Stimulated activated naive CD8-positive, alpha-beta T cell treated with anti-CD3 and anti-CD28 coated beads, Interleukin-15, amount 100 ng/mL, for 72 hours (primary cell): ENCODE measurements around the gene ZNF511.

ENCODE experiments used
- ATAC-seq: fragments of 150-1000 bp; cut with Tn5 transposase; 2 replicates; pipeline ENCODE4 v1.10.0; 2021; ENCODE audit warnings: mild to moderate bottlenecking, moderate library complexity
- DNase-seq, 2 donors: peaks; one replicate each; pipeline ENCODE4 v3.0.0; 2021 to 2022
- H3K27ac Mint-ChIP-seq, 2 donors: one replicate each; pipeline ENCODE4 v1.8.0; 2022; ENCODE audit warnings: mild to moderate bottlenecking in 2 of 2, mixed read lengths in 2 of 2, moderate library complexity in 2 of 2
- H3K27me3 Mint-ChIP-seq: one replicate; pipeline ENCODE4 v1.8.0; 2022; ENCODE audit warnings: mixed read lengths
- H3K4me1 Mint-ChIP-seq: one replicate; pipeline ENCODE4 v1.8.0; 2022; ENCODE audit warnings: mild to moderate bottlenecking, mixed read lengths
- H3K4me3 Mint-ChIP-seq, 2 donors: one replicate each; pipeline ENCODE4 v1.8.0; 2022; ENCODE audit warnings: mild to moderate bottlenecking in 2 of 2, mixed read lengths in 2 of 2, moderate library complexity in 1 of 2
- H3K9me3 Mint-ChIP-seq, 2 donors: one replicate each; pipeline ENCODE4 v1.8.0; 2022; ENCODE audit warnings: mixed read lengths in 2 of 2

ZNF511 gene

DNA sequence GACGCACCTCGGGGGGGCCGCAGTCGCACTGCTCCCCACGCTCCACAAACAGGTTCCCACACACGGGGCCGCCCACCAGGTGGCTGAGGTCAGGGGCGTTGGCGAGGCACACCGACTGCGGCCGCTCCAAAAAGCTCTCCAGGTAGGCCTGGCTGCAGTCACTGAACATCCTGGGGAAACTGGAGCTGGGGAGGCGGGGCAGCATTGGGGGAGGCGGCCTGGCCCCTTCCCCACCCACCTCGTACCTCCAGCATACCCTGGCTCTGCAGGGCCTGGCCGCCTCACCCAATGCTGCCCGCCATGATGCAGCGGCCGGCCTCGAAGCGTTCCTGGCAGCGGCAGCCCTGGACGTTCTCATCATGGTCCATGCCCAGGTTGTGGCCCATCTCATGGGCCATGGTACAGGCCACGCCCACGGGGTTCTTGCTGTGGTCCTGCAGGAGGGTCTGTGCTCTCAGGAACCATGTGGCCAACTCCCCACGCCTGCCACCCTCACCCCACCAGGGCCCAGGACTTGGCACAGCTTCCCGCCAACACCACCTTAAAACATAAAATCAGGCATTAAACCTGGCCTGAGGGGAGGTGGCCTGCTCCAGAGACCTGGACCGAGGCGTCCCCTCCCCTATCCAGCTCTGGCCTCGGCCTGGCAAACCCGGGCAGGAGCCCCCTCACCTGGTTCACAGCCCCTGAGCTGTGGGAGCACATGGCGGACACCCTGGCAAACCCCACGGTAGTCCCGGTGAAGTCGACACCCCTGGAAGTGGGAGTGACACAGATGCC, 37.0 kb upstream of the ZNF511 start:
- H3K4me3 Mint-ChIP-seq: no peak overlapping the region
- H3K4me1 Mint-ChIP-seq: peaks cover 18% of the 10 kb centered on the region
- no peaks in the 10 kb centered on the region for H3K27me3 Mint-ChIP-seq
- H3K27ac Mint-ChIP-seq: no peak overlapping the region
- ATAC-seq (no peak), DNase-seq (no peak)
- no peaks in the 10 kb centered on the region for H3K9me3 Mint-ChIP-seq

DNA sequence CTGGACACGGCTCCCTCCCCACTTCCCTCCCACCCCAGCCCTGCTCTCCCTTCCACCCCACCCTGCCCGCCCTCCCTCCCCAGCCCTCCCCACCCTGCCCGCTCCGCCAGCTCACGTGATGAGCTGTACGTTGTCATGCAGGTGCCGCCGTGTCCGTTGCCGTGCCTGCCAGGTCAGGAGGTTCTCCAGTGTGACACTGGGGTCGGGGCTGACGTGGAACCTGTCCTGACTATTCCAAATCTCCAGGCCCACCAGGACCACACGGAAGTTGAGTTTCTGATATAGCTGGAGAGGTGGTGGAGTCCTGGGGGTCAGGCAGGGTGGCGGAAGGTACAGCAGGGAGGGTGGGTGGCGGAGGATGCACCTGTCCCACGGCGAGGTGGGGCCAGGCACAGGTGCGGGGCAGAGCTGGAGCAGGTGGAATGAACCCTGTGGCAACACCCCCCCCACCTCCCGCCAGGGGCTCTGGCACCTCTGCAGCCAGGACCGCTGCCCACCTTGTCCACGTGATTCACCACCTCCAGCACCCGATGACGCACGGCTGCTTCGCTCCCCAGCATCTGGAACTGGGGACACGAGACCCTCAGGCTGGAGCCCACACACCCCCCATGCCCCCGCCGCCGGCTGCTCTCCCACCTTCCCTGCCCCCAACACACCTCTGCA, 36.3 kb upstream of the ZNF511 start:
- peaks cover 20% of the 10 kb centered on the region for H3K4me1 Mint-ChIP-seq
- H3K27ac Mint-ChIP-seq: no peak overlapping the region
- no peak overlapping the region for H3K4me3 Mint-ChIP-seq
- no peaks in the 10 kb centered on the region for H3K27me3 Mint-ChIP-seq
- ATAC-seq (no peak), DNase-seq (no peak)
- H3K9me3 Mint-ChIP-seq: no peaks in the 10 kb centered on the region

DNA sequence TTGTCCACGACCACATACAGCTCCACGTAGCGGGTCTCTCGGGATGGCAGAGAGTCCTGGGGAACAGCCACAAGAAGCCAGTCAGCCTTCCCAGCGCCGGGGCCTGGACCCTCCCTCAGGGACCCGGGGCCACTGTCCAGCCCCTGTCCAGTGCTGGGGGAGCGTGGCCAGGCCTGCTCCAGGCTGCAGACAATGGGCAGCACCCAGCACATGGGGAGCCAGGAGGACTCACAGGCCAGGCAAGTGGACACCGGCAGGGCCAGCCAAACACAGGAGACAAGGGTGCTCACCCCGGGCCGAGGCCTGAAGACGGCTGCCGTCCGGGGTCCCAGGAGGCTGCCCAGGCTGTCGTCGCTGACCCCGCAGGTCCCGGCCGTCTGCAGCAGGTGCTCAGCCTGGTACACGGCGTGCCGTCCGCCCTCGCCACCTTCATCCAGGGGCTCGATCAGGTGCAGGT, 35.7 kb upstream of the ZNF511 start:
- no peaks in the 10 kb centered on the region for H3K27me3 Mint-ChIP-seq
- H3K9me3 Mint-ChIP-seq: no peaks in the 10 kb centered on the region
- ATAC-seq: no peak
- H3K27ac Mint-ChIP-seq: no peak overlapping the region
- DNase-seq: no peak
- peaks cover 25% of the 10 kb centered on the region for H3K4me1 Mint-ChIP-seq
- H3K4me3 Mint-ChIP-seq: no peak overlapping the region

DNA sequence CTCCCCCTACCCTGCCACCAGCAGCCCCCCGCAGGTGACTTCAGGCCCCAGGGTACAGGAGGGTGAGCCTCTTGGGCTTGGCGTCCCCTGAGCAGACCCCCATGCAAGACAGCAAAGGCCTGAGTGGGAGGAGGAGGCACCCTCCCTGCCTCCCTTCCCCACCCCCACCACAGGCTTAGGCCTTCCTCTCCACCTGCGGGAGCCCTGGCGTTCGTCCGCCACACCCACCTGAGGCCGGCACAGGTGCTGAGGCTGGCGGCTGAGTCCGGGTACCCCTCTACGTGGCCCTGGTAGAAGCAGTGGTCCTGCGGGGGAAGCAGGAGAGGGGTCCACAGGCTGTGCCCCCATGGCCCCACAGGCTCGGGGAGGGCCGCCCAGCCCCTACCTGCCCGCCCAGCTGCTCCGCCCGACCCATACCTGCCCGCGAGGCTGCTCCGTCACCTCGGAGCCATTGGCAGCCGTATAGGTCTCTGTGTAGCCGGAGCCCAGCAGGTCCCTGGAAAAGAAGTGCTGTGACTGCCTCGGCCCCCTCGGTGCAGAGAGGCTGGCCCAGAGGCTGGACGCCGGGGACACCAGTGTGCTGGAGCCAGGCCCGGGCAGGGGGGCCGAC, 35.1 kb upstream of the ZNF511 start:
- Mint-ChIP-seq H3K27ac (no peak overlapping the region), H3K4me1 (peaks cover 32% of the 10 kb centered on the region), H3K27me3 (no peaks in the 10 kb centered on the region), H3K9me3 (no peaks in the 10 kb centered on the region), H3K4me3 (peak overlapping the region in 1 of 2 donors; percentile 31)
- no peak for DNase-seq
- no peak for ATAC-seq

DNA sequence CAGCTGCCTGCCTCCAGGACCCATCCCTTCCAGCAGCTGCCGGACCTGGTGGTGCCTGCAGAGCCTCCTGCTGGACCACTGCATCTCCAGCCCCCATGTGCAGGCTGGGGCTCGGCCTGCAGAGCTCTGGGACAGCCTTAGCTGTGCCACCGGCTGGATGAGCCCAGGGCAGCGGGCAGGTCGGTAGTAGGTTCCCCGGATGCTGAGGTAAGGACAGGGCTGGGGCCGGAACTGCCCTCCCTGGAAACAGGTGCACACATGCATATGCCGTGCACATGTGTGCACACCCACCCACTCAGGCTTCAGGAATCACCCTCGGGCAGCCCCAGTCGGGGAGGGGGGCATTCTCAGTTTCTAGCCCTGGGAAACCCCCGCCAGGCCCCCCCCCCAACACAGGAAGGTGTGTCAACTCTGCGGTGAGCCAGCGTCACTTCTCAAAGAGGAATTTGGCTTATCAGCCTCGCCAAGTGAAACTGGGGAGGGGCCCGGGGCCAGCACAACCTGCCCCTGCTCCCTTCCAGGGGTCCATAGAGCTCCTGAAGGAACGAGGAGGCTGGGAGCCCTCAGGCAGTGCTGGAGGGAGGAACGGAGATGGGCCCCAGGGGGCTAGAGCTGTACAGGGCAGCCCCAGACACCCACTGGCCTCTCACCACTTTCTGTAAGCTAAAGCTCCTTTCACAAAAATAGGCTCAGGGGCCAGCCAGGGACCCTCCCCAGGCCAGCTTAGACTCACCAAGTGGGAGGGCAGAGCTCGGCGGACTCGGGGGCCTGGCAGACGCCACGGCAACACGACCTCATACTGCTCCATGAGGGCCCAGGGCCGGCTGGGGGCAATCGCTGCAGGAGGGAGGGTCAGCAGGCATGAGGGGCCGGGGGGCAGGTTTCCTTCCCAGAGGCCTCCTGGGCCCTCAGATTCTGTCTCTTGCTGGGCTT, 33.7 kb upstream of the ZNF511 start:
- Mint-ChIP-seq H3K27me3 (no peaks in the 10 kb centered on the region), H3K4me3 (peak overlapping the region; percentile 88 to 90), H3K9me3 (no peaks in the 10 kb centered on the region), H3K27ac (peak overlapping the region; percentile 89 to 92), H3K4me1 (peaks cover 45% of the 10 kb centered on the region)
- peak; percentile 57 to 85 for DNase-seq
- peak; percentile 77 for ATAC-seq

DNA sequence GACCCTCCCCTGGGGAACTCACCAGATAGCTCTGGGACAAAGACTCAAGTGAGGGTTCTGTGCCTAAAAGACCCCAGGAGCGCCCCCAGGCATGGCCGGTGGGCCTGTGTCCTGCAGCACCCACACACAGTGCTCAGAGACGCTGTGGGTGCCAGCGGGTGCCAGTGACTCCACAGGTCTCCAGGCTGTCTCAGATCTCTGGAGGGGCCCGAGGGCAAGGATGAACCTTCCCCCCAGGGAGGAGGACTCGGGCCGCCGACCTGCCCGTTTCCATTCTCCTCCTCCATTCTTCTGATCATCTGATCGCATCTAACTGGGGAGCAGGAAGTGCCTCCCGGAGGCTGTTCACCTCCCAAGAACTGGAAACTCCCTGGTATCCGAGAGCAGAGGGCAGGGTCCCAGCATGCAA, 33.0 kb upstream of the ZNF511 start:
- DNase-seq: peak; percentile 68 to 74
- Mint-ChIP-seq H3K4me3 (peak overlapping the region; percentile 88 to 90), H3K27ac (peak overlapping the region; percentile 89 to 92), H3K9me3 (no peaks in the 10 kb centered on the region), H3K27me3 (no peaks in the 10 kb centered on the region), H3K4me1 (peaks cover 46% of the 10 kb centered on the region)
- ATAC-seq: peak; percentile 67

DNA sequence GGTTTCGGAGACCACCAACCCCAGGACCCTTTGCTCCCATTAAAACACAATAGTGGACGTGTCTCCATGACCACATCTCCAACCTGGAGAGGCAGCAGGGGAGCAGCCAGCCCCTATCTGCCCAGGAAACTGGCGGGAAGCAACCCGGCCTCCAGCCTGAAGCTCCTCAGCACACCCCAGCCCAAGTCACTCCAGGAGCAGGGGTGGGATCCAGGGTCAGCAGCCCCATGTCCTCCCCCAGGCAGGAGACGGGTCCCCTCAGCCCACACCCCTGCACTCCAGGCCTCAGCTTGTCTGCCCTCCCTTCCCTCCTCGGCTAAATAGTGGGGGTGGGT, 32.6 kb upstream of the ZNF511 start:
- Mint-ChIP-seq H3K27ac (peak overlapping the region in 1 of 2 donors; percentile 92), H3K27me3 (no peaks in the 10 kb centered on the region), H3K4me3 (peak overlapping the region; percentile 88 to 90), H3K4me1 (peaks cover 46% of the 10 kb centered on the region), H3K9me3 (no peaks in the 10 kb centered on the region)
- DNase-seq (no peak), ATAC-seq (no peak)

DNA sequence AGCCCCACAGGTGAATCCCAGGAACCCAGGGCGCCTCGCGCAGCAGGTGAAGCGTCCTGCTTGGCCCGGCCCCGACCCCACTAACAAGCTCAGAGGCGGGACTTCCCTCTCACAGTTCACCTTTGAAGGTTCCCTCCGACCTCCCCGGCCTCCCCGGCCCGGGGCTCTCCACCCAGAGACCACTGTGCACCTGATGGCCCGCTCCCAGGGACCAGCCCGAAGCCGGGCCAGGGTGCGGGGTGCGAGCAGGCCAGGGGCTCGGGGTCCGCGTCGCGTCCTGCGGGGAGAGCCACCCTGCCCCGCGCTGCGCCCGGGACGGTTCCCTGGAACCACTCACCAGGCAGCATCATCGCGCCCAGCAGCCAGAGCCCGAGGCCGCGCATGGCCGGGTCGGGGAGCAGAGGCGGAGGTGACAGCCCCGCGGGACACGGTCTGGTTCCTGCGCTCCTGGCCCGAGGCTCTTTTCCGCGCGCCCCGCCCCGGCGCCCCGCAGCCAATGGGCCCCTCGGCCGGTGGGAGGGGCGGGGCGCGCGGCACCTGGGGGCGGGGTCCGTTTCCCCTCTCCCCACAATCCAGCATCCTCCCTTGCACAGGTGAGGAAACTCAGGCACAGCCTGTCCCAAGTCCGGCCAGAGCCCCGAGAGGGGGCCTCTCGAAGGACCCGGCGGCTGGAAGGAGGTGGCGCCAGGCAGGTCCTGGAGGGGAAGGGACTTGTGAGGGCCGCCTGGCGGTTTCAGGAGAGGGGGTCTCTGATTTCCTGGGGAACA, 32.1 kb upstream of the ZNF511 start, which contains the start of gene ADAM8:
TSS of gene ADAM8 (minus strand) at position 434 of the 767 bp plus-strand sequence. CDS start at position 383, 51 bp downstream.
- ATAC-seq (peak; percentile 36), DNase-seq (peak; percentile 61 to 63)
- Mint-ChIP-seq H3K4me3 (peak within 1 kb of the TSS; percentile 88 to 90), H3K27ac (peak within 1 kb of the TSS; percentile 12 to 92), H3K4me1 (peaks cover 46% of the 10 kb centered on the region), H3K9me3 (no peaks in the 10 kb centered on the region), H3K27me3 (no peaks in the 10 kb centered on the region)

DNA sequence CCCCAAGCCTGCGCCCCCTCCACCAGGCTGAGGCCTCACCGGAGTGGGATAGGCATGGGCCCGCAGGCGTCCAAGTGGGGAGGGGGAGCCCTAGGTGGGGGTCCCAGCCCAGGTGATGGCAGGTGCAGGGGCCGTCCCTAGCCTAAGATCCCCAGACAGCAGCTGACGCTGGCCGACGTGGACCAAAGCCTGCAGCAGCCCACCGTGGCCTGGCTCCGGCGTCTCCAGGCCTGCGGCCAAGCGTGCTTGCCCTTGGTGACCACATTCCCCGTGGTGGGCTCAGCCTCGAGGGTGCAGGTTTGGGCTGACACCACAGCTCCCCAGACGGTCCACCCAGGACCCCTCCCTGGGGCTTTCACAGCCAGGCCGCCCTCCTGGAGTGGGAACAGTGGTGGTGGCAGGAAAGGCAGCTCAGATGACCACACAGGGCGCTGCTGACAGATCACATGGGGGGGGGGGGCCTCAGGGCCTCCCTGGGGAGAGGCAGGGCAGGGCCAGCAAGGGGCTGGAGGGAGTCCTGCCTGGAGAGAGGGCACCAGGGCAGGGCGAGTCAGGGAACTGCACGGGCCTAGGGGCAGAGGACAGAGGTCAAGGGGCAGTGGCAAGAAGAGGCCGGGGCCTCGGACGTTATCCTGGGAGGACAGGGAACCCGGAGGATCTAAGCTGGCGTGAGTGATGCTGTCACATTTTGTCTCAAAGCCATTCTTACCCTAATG, 31.3 kb upstream of the ZNF511 start:
- DNase-seq: no peak
- H3K9me3 Mint-ChIP-seq: no peaks in the 10 kb centered on the region
- no peaks in the 10 kb centered on the region for H3K27me3 Mint-ChIP-seq
- peaks cover 46% of the 10 kb centered on the region for H3K4me1 Mint-ChIP-seq
- no peak for ATAC-seq
- H3K4me3 Mint-ChIP-seq: peak overlapping the region; percentile 16 to 68
- H3K27ac Mint-ChIP-seq: peak overlapping the region in 1 of 2 donors; percentile 12

DNA sequence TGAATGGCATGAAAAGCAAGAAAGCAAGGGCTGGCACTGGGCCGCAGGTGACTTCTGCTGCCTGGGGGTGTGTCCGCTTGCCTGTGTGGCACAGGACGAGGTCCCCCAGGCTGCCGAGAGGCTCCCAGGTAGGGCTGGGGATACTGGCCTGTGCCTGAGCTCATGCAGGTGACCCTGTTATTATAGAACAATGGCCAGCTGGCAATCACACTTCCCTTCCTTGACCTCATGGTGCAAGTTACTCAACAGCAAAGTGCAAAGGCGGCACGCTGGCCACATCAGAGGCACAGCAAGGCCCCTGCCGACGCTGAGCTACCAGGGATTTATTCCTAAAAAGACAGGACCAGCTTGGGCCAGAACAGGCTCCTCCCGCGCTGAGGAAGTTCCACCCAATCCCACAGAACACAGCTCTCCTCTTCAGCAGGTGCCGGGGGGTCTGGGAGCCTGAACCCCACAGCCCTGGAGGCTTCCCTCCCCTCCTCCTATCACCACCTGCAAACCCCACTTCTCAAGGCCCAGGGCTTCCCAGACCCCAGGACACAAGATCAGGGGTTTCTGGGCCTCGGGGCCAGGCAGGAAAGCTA, 30.6 kb upstream of the ZNF511 start:
- ATAC-seq: no peak

DNA sequence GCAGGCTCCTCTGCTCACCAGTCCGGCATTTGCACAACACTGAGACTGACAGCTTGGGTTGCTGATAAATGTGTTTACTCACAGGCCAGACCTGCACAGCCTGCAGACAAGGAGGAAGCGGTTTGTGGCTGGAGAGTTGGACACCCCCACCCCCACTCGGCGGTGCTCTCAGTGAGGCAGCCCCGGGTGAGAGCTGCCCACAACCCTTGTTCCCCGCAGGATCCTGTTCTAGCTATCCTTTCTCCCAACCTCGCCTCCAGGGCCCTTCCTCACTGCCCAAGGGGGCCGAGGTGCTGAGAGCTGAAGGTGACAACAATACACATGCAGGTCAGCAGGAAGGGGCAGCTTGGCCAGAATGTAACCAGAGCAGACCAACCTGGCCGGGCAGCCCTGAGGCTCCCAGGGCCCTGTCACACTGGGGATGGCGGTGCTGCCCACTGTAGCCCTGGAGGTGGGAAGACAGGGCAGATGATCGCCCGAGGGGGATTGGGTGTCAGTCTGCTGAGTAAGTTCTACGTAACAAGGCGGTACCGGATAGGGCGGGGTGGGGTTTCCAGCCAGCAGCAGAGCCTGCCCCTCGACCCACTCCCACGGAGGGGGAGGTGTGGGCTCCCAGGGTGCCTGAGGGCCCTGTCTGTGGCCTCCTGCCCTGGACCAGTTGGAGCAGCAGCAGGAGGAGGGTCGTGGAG, 30.0 kb upstream of the ZNF511 start:
- H3K27ac Mint-ChIP-seq: no peak overlapping the region
- peak overlapping the region; percentile 68 to 86 for H3K4me3 Mint-ChIP-seq
- H3K27me3 Mint-ChIP-seq: no peaks in the 10 kb centered on the region
- DNase-seq: peak in 1 of 2 donors; percentile 68
- H3K9me3 Mint-ChIP-seq: no peaks in the 10 kb centered on the region
- ATAC-seq: peak; percentile 36
- peaks cover 46% of the 10 kb centered on the region for H3K4me1 Mint-ChIP-seq

More for the DNA sequence above, 30.6 kb upstream of the ZNF511 start:
- H3K4me3 Mint-ChIP-seq: peak overlapping the region; percentile 68 to 86
- no peak for DNase-seq
- H3K4me1 Mint-ChIP-seq: peaks cover 46% of the 10 kb centered on the region
- H3K9me3 Mint-ChIP-seq: no peaks in the 10 kb centered on the region
- no peaks in the 10 kb centered on the region for H3K27me3 Mint-ChIP-seq
- H3K27ac Mint-ChIP-seq: peak overlapping the region in 1 of 2 donors; percentile 59

DNA sequence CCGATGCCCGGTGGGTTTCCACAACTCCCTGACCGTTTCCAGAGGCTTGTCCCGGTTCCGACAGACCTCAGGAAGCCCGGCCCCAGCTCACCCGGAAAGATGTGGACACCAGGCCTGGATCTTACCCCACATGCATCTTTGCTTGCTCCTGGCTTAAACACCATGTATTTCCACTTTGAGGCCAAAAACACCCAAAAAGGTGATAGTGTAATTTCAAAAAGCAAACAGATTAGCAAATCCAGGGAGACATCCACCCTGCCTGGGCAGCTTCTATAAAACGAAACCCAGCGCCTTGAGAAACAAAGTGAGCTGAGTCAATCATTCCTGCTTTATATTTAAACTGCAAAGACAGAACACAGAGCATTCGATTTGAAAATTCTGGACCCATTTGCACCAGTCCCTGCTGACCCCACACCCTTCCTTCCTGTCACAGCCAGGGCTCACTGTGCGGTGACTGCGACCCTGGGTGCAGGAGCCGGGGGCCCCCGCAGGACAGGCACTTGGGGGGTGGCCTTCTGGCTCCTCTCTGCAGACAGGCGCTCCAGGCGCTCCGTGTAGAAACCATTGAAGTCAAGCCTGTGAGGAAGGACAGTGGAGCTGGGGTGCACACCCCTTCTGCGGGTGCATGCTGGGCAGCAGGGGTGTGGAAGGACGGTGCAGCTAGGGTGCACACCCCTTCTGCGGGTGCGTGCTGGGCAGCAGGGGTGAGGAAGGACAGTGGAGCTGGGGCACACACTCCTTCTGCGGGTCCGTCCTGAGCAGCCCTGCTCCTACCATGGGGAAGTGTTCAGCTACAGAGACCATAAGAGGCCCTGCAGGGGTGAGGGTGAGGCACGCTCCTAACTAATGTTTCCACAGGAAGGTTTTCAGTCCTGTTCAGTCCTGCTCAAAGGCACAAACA, 29.1 kb upstream of the ZNF511 start:
- H3K9me3 Mint-ChIP-seq: no peaks in the 10 kb centered on the region
- H3K4me1 Mint-ChIP-seq: peaks cover 44% of the 10 kb centered on the region
- no peak for DNase-seq
- no peak overlapping the region for H3K4me3 Mint-ChIP-seq
- ATAC-seq: no peak
- no peak overlapping the region for H3K27ac Mint-ChIP-seq
- no peaks in the 10 kb centered on the region for H3K27me3 Mint-ChIP-seq
